Cerebellar nuclear complex (tissue), 1 donor: ENCODE measurements around the gene OXTR.

Source experiments
- DNase-seq, 2 experiments: peaks; one replicate each; lab custom pipeline; 2025; lab: John Stamatoyannopoulos, UW

Gene OXTR

GRCh38 chr3:8769088-8769822 lies at the start of gene OXTR:
OXTR (minus strand) TSS chr3:8769613; CDS start chr3:8768187, 1,426 bp downstream.
- no peak for DNase-seq

GRCh38 chr3:8817486-8817885 lies 48.1 kb upstream of the OXTR start:
- DNase-seq, result no peak

GRCh38 chr3:8816106-8816505 lies 46.7 kb upstream of the OXTR start:
- DNase-seq, result no peak

GRCh38 chr3:8813411-8813810 lies 44.0 kb upstream of the OXTR start:
- no peak for DNase-seq

GRCh38 chr3:8810561-8810960 lies 41.1 kb upstream of the OXTR start:
- DNase-seq, result no peak

GRCh38 chr3:8805774-8806173 lies 36.4 kb upstream of the OXTR start:
- no peak for DNase-seq

GRCh38 chr3:8802256-8802655 lies 32.8 kb upstream of the OXTR start:
- no peak for DNase-seq

GRCh38 chr3:8800016-8800415 lies 30.6 kb upstream of the OXTR start:
- DNase-seq, result no peak

- no peak for DNase-seq
These were observed 24.8 kb upstream of the OXTR start for GRCh38 chr3:8794247-8794646.

- DNase-seq, result no peak
These were observed 23.8 kb upstream of the OXTR start for GRCh38 chr3:8793242-8793641.

- no peak for DNase-seq
These were observed 21.1 kb upstream of the OXTR start for GRCh38 chr3:8790529-8790928.

GRCh38 chr3:8784676-8785435 lies 15.4 kb upstream of the OXTR start:
- DNase-seq, result no peak

GRCh38 chr3:8780279-8780678 lies 10.9 kb upstream of the OXTR start:
- no peak for DNase-seq

GRCh38 chr3:8778475-8778874 lies 9.1 kb upstream of the OXTR start:
- DNase-seq, result no peak

GRCh38 chr3:8777978-8778267 lies 8.5 kb upstream of the OXTR start:
- DNase-seq, result no peak

- no peak for DNase-seq
These were observed 8.0 kb upstream of the OXTR start for GRCh38 chr3:8777201-8777977.

GRCh38 chr3:8776406-8776805 lies 7.0 kb upstream of the OXTR start:
- DNase-seq, result no peak

GRCh38 chr3:8775602-8776001 lies 6.2 kb upstream of the OXTR start:
- DNase-seq, result no peak

- DNase-seq, result no peak
These were observed 5.8 kb upstream of the OXTR start for GRCh38 chr3:8775181-8775580.

GRCh38 chr3:8773941-8774542 lies 4.6 kb upstream of the OXTR start:
- no peak for DNase-seq

GRCh38 chr3:8768364-8769087 lies 887 bp downstream of the OXTR start:
- DNase-seq, result no peak
